HG02759 (cell line): Measurements from ENCODE around the gene SH3D19.
"Not testable (repeated sequence)": the region's sequence is repeated elsewhere in the genome, so short reads cannot be mapped to it uniquely, and the experiment has no call there.

Experiments
- ATAC-seq: cut with Tn5 transposase; IDR thresholded peaks from one replicate; pipeline ENCODE4 v1.9.1; 2021; ENCODE audit warnings: mild to moderate bottlenecking, moderate library complexity; ENCODE audit not compliant: unreplicated experiment

SH3D19 gene

DNA sequence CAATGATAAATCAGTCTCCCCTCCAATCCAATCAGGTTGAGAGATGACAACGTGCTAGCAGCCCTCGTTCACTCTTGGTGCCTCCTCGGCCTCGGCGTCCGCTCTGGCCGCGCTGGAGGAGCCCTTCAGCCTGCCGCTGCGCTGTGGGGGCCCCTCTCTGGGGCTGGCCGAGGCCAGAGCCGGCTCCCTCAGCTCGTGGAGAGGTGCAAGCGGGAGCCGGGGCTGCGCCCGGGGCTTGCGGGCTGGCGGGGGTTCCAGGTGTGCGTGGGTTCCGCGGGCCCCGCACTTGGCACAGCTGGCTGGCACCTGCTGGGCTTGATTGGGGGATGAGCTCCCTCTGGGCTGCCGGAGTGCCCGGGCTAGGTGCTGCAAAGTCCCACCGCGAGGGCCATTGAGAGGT is 89.4 kb downstream of the SH3D19 start:
- ATAC-seq, result no peak

DNA sequence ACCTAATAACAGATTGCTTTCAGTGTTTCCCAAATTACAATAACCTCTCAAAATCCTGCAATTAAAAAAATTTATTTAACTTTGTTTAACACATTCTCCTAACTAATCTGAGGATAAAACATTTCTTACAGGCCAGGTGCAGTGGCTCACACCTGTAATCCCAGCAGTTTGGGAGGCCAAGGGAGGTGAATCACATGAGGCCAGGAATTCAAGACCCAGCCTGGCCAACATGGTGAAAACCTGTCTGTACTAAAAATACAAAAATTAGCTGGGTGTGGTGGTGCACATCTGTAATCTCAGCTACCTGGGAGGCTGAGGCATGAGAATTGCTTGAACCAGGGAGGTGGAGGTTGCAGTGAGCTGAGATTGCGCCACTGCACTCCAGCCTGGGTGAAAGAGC is 90.0 kb downstream of the SH3D19 start:
- ATAC-seq, result not testable (repeated sequence)

- no peak for ATAC-seq
These were observed 91.8 kb downstream of the SH3D19 start for GRCh38 chr4:151233600-151233999.

DNA sequence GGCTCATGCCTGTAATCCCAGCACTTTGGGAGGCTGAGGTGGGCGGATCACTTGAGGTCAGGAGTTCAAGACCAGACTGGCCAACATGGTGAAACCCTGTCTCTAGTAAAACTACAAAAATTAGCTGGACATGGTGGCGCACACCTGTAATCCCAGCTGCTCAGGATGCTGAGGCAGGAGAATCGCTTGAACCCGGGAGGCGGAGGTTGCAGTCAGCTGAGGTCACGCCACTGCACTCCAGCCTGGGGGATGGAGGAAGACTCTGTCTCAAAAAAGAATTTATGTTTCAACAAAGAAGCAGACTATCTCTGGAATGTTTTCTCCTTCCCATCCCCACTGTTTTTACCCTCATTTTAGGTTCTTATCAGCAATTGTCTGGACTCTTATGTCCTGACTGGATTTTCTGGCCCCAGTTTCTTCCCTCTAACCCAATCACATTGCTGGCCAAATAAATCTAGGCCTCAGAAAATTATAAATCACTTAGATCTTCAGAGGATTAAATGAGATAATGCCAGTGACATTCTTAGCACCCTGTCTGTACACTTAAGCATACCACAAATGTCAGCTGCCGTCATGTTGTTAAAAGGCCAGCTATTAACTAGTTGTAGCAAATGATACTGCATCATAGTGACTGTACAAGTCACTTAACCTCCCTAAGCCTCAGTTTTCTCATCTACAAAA is 93.3 kb downstream of the SH3D19 start:
- ATAC-seq, result no peak

DNA sequence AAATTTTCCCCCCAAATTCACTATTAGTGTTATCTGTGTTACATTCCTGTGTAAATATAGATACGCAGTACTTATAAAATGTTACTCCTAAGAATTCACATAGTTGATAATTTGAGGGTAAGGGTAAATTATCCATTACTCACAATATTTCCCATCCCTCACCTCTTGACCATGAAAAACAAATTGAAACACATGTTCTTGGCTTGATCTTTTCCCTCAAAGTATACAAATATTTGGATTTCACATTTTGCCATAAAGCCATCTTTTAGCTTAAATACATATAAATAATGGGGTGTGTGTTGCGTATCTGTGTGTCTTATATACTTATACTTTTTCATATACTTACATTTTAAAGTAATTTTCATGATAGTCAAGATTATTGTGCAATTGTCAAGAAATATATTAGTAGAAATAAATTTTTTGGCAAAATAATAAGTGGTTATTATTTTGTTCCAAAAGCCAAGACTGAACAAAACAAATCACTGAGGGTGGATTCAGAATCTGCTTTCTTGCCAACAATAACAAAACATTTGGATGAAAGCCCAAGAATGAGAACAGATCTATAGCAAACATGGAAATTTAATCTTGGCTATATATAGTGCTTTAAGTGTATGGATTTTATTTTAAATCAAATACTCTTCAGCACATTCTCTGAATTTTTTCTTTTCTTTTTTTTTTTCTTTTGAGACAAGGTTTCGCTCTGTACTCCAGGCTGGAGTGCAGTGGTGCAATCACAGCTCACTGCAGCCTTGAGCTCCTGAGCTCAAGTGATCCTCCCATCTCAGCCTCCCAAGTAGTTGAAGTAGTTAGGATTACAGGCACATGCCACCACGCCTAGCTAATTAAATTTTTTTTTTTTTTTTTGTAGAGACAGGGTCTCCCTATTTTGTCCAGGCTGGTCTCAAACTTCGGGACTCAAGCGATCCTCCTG is 97.0 kb downstream of the SH3D19 start:
- no peak for ATAC-seq

DNA sequence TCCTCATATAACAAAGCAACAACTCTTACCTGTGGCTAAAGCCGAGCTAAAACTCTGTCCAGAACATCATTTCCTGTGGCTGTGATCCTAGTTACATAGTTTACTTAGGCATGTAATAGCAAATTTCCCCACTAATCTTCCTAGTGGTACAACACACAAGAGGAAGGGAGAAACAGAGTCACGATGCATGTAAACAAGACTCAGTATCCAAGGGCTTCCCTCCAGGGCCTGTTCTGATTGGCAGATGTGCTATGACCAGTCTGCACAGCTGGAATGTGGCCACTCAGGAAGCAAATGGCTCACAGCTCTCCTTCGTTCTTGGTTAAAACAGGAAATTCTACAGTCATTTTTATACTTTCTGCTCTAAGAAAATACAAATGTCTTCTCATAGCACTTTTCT is 97.7 kb downstream of the SH3D19 start:
- no peak for ATAC-seq

DNA sequence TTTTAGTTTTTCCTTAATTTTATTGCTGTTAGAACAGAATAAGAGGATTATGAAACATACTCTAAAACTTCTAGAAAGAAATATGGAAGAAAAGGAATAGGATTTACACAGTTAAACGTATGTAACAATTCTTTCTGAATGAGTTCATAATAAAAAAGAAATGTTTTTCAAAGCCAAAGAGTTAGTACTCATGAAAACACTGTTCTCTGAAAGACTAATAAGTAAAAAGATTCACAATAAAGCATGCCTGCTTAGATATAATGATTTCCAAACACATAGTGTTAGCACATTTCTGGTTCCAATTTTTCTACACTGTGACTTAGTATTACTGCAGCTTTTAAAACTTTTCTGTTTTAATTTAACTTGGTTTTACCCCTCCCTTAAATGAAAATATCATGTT is 98.2 kb downstream of the SH3D19 start:
- ATAC-seq, result no peak

- ATAC-seq, result no peak
These were observed 99.1 kb downstream of the SH3D19 start for GRCh38 chr4:151226004-151226932.

DNA sequence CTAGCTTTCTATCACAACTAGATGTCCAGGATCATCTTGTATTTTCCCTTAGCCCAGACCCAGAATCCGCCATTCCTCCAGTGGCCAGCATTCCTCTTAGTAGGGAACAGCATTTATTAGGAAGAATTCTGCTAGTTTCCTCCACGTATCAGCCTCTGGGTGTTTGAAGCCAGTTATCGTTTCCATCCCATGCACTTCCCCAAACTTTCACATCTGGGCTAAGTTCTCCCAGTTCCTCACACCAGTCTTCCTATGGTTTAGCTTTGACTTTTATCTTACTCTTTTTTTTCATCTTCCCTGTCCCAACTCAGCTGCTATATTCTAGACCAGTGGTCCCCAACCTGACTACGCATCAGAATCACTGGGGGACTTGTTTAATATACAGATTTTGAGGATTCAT is 101.9 kb downstream of the SH3D19 start:
- ATAC-seq, result no peak

DNA sequence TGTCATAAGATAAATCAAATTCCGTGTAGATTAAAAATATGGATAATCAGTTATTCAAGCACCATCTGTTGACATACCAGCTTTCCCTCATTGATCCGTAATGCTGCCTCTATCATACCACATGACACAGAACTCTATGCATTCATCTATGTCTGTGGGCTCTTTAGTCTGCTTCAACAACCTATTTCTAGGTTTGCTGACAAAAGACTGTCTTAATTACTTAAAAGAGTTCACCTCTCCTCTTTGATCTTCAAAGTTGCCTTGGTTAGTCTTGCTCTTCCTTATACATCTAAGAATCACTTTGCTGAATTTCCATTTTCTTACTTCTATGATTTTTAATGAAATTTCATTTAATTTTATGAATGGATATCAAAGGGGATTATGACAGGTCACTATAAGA is 105.5 kb downstream of the SH3D19 start:
- no peak for ATAC-seq

DNA sequence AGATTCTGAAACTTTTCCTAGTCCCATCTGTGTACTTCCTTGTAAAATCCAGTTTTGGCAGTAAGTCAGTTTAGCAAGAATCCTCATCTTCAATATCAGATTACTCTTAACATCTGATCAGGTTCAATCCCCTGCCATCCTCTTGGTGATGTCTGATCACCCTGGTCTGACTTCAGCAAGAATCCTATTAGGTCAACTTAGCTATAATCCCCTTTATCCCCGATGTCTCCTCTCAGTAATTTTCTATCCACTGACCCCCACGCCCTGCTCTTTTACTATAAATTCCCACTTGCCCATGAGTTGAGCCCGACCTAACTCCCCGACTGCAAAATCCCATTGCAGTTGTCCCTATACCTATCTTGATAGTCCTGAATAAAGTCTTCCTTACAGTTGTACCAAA is 106.3 kb downstream of the SH3D19 start:
- no peak for ATAC-seq

- no peak for ATAC-seq
These were observed 107.1 kb downstream of the SH3D19 start for GRCh38 chr4:151218343-151218742.

- ATAC-seq, result no peak
These were observed 108.1 kb downstream of the SH3D19 start for GRCh38 chr4:151217326-151217725.

DNA sequence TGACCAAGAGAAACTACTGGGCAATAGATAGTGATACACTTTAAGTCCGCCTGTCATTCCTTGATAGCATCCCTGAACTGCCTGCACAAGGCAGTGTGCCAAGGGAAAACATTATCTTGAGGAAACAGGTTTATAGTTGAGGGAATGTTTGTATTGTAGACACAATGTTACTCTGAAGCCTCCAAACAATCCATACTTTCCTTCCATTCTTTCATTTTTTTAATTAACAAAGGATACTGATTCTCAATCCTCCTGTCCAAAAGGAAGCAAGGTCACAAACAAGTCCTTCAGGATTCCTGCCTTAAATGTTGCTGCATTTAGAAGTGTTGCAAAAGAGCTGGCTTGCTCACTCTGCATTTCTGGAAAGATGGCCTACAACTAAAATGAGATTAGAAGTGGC is 110.1 kb downstream of the SH3D19 start:
- no peak for ATAC-seq

GRCh38 chr4:151207868-151208267 is 117.5 kb downstream of the SH3D19 start:
- no peak for ATAC-seq

DNA sequence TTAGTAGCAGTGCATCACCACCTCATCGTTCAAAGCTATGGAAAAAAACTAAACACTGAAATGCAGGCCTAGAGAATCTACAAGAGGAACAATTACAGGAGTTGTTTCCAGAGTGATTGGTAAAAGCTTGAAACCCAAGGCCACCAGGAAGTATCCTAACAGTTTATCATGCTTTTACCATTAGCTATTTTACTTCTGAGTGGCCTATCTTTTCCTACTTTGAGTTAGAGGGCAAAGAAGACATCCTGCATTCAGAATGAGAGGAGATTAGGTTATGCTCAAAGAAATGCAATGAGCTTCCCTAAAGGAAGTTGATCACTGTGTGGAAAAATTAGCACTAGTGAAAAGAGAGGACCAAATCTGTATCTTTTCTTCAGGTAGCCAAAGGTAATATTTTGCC is 118.2 kb downstream of the SH3D19 start:
- no peak for ATAC-seq

- ATAC-seq, result no peak
These were observed 119.0 kb downstream of the SH3D19 start for GRCh38 chr4:151206241-151207005.

DNA sequence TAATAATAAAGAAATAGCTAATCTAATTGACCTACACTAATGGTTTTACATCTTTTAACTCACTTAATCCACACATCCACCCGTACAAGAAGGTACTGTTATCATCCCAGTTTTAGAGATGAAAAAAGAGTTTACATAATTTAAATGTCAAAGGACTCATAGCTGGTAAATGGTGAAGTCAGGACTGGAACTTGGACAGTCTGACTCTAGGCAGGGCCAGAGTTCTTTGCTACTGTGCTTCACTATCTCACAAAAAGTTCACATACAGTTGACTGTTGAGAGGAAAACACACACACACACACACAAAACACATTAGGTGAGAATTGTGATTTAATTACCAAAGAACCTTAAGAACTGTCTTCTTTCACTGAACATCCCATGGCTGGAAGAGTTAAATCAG is 119.7 kb downstream of the SH3D19 start:
- ATAC-seq, result no peak

DNA sequence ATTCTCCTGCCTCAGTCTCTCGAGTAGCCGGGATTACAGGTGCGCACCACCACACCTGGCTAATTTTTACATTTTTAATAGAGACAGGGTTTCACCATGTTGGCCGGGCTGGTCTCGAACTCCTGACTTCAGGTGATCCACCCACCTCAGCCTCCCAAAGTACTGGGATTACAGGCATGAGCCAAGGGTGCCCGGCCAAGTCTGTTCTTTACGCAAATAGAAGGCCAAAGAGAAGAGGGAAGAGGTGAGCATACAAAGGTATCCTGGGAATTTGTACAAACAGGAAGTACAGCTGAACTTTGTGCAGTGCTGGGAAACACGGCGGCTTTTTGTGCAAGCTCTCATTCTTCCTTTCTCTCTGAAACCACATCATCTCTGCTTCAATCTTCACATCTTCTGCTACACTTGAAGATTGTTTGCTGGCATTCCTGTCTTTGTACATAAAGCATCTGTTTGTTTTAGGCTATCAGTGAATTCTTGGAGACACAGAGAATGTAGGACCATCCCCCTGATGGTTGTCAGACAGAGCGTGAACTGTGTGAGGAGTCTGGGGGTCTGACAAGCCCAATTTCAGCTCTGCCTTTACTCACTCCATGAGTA is 120.4 kb downstream of the SH3D19 start:
- ATAC-seq, result no peak

DNA sequence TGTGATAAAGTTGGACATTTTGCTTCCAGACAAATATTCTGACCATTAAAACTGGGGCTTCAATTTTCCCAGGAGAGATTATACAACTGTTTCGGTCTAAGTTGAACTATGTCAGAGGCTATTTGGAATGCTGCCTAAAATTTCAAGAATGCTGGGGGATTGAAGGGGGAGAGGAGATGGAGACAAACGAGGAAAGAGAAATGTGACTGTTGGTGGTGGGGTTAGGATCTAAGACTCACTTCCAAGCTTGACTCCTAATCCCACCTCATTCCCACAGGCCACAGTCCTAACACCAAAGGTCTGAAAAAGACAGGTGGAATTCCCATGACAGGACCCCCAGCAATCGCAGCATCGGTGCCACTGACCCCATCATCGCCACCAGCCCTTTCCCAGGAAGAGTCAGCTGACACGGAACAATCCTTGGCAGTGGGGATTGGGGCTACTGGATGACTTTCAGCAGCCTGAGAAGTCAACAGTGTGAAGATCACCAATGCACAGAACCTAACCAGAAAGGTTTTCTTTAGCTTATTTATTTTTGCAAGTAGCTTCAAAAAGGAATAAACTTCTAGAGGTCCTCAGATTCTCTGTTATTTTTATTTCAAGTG is 122.5 kb downstream of the SH3D19 start:
- ATAC-seq, result no peak
